Omental fat pad (tissue), 4 donors: Measurements from ENCODE around the gene UCK2. TPM values are rescaled to one million over a fixed set of nuclear protein-coding genes. Genes with fewer than 3 reads are reported as not detected.

ENCODE experiments used
- ATAC-seq: fragments of 150-250 bp; one replicate; pipeline ENCODE4 v1.9.1; 2016; ENCODE audit warnings: mild to moderate bottlenecking, moderate library complexity; ENCODE audit not compliant: low FRiP score
- DNase-seq: peaks from one replicate; pipeline ENCODE4 v3.0.0-alpha.2; 2019; ENCODE audit warnings: low spot score
- CTCF ChIP-seq, 3 donors: fragments of 450-650 bp; IDR thresholded peaks; one replicate each; pipeline ENCODE4 v1.5.1; 2016 to 2017; ENCODE audit warnings: antibody characterized with exemption in 3 of 3, mild to moderate bottlenecking in 3 of 3, moderate library complexity in 2 of 3
- total RNA-seq, 4 donors: library from RNA; depleted of rRNA; stranded (reverse); fragments of >200 nt; gene quantifications; one replicate each; pipeline ENCODE4 v1.1.0, GENCODE V29; 2016

The UCK2 gene
- total RNA-seq, 4 donors from 2014 or later = 19.3 to 93.9 (median 22.3) TPM

DNA sequence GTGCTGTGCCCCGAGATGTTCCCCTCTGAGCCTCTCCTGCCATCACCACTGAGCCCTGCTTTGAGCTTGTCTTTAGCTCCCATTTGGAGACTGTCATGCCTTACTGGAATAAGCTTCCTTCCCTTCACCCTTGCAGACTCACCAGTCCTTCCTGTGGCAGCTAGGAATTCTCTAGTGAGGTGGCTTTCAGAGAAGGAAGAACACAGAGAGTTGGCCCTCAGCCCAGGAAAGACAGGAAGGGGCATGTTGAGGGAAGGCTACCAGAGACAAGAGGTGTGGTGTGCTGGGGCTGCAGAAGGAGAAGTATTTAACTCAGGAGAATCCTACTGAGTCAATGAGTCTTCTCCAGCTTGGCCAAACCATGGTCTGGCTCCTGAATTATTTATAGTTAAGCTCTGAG lies 76.3 kb downstream of the UCK2 start:
- no peak for DNase-seq
- TF ChIP-seq CTCF (IDR thresholded peaks at IDR 0.05) = no peak
- ATAC-seq = no peak

GRCh38 chr1:165904948-165905347 lies 77.5 kb downstream of the UCK2 start:
- no peak for ATAC-seq
- DNase-seq = no peak
- no peak for TF ChIP-seq CTCF (IDR thresholded peaks at IDR 0.05)

GRCh38 chr1:165905853-165906252 lies 78.4 kb downstream of the UCK2 start:
- no peak for DNase-seq
- TF ChIP-seq CTCF (IDR thresholded peaks at IDR 0.05) = no peak
- ATAC-seq = no peak

- DNase-seq (no peak), ATAC-seq (no peak)
- TF ChIP-seq CTCF (IDR thresholded peaks at IDR 0.05) = no peak
Measured at GRCh38 chr1:165907256-165907857, 79.9 kb downstream of the UCK2 start.

DNA sequence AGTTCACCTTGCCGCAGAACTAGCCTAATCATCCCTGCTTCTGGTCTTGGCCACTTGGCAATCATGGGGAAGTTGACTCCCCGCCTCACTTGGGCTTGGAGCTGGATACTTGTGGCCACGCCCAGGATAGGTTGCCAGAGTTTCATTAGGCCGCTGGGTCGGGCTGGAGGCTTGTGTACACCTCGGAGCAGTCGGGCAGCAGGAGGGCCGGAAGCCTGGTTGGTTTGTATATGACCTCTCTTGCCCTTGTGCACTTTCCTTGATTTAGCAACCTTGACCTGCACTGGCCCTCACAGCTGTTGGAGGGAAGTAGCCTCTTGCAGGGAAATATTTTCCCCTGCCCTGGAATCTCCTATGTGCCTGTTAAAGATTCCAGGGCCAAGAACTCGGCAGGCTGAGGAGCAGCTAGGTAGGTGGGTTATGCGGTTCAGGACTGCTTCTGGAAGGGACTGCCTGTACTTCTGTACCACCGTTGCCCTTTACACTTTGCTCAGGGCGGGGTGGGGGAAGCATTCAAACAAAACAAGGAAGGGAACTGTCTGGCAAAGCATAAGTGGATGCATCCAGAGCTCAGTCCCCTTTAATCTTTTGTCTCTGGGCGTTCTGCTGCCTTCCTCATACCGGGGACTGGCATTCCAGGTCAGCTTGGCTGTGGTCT lies 83.5 kb downstream of the UCK2 start:
- TF ChIP-seq CTCF (IDR thresholded peaks at IDR 0.05) = no peak
- ATAC-seq (peak; percentile 65), DNase-seq (no peak)

DNA sequence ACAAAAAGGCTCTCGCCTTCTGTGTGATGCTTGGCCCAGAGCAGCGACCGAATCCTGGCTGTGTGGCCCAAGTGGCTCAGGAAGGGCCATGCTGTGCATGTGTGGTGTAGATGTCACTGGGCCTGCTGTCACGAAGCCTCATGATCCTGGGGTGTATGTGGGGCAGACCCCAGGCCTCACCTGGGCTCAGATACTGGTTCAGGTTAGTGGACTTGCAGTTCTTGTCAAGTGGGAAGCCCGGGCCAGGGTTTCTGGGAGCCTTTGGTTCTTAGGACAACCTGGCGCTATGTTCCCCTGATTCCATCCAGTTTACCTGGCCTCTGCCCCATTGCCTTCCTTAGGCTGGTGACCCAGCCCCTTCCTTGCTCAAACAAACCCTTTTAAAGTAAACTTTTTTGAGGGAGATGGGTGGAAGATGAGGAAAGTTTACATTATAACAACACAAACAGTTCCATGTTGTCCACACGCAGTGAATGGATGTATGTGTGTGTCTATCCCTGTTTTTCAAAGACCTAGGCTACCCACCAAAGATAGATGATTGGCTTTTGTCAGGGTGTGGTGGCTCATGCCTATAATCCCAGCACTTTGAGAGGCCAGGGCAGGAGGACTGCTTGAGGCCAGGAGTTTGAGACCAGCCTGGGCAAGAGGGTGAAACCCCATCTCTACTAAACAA lies 84.3 kb downstream of the UCK2 start:
- TF ChIP-seq CTCF (IDR thresholded peaks at IDR 0.05) = no peak
- ATAC-seq (no peak), DNase-seq (no peak)
